Kidney (tissue), 14 donors: ENCODE measurements around the gene PIK3AP1. TPM values are rescaled to one million over a fixed set of nuclear protein-coding genes. Genes with fewer than 3 reads are reported as not detected.

ENCODE experiments used
- DNase-seq, 5 donors: peaks; one replicate each; pipeline ENCODE4 v3.0.0-alpha.2; 2013 to 2020
- FAIRE-seq: peaks from 2 replicates; lab custom pipeline; 2012; peaks lifted over from hg19 to GRCh38; lab: Jason Lieb, UNC
- H3K27ac ChIP-seq, 2 donors: one replicate each; pipeline ENCODE4 v1.7.0; 2013; ENCODE audit warnings: low read depth in 2 of 2, low read length in 2 of 2, inconsistent platforms in 1 of 2
- H3K27me3 ChIP-seq: one replicate; pipeline ENCODE4 v1.7.1; 2013; ENCODE audit warnings: low read length, inconsistent platforms; ENCODE audit not compliant: control insufficient read depth, insufficient read depth
- H3K36me3 ChIP-seq, 3 donors: one replicate each; pipeline versions ENCODE4 v1.7.0 to v1.7.1; 2013; ENCODE audit warnings: low read length in 3 of 3, control low read depth in 1 of 3, inconsistent platforms in 1 of 3; ENCODE audit not compliant: insufficient read depth in 3 of 3, control insufficient read depth in 2 of 3
- H3K4me1 ChIP-seq, 3 donors: one replicate each; pipeline versions ENCODE4 v1.7.0 to v1.7.1; 2013; ENCODE audit warnings: low read length in 3 of 3, inconsistent platforms in 1 of 3, low read depth in 1 of 3; ENCODE audit not compliant: control insufficient read depth in 2 of 3, insufficient read depth in 2 of 3
- H3K4me3 ChIP-seq, 3 donors: one replicate each; pipeline versions ENCODE4 v1.7.0 to v1.8.1; 2013; ENCODE audit warnings: low read length in 3 of 3, control low read depth in 1 of 3, inconsistent platforms in 1 of 3
- H3K9ac ChIP-seq, 3 donors: one replicate each; pipeline versions ENCODE4 v1.7.0 to v1.7.1; 2013; ENCODE audit warnings: low read length in 3 of 3, control low read depth in 1 of 3, inconsistent platforms in 1 of 3
- H3K9me3 ChIP-seq, 3 donors: one replicate each; pipeline versions ENCODE4 v1.7.0 to v1.7.1; 2013; ENCODE audit warnings: low read length in 3 of 3, control low read depth in 1 of 3, inconsistent platforms in 1 of 3; ENCODE audit not compliant: control insufficient read depth in 2 of 3, insufficient read depth in 1 of 3
- intact Hi-C: fragments of 100-400 bp; cut with DNase I; formaldehyde crosslinking; loops from one replicate; pipeline ENCODE4 v1.11.1; 2022
- polyA plus RNA-seq: library from polyadenylated mRNA; stranded (reverse); fragments of 350-450 nt; fragmentation: Illumina TruSeq; extraction: RNeasy Lipid Tissue Mini Kit (QIAGEN cat#74804); gene quantifications from one replicate; pipeline ENCODE4 v1.2.3, GENCODE V29; 2014; ENCODE audit warnings: low read depth, low replicate concordance; ENCODE audit not compliant: insufficient read depth
- total RNA-seq: library from RNA; stranded (reverse); fragmentation: NEBNext Ultra II Directional; extraction: Animal tissue kit (Norgen Biotek cat#: 25700); gene quantifications from one replicate; pipeline ENCODE4 v1.2.1, GENCODE V29; 2021
- TF ChIP-seq, protein P1 (sequence below): IDR thresholded peaks from 3 replicates; pipeline ENCODE4 v1.5.1; 2012; ENCODE audit warnings: mild to moderate bottlenecking, moderate library complexity, borderline replicate concordance; ENCODE audit not compliant: insufficient read depth; ENCODE audit errors: extremely low read depth
- donor health status: control.
- donor health status: control.
- donor health status: control.
- donor health status: control.
- donor health status: control.
- donor health status: DM: yes; HTN: yes; CAD: no.
- donor health status: Normal renal cell carcinoma (clear cell type).

The PIK3AP1 gene
- total and polyA plus RNA-seq, 2 donors from 2014 or later, result 6.5 to 28.4 TPM

GRCh38 chr10:96625173-96625572 lies 95.1 kb downstream of the PIK3AP1 start:
- no peaks in the 10 kb centered on the region for H3K36me3 ChIP-seq
- no peaks in the 10 kb centered on the region for H3K9me3 ChIP-seq
- no peaks in the 10 kb centered on the region for H3K27me3 ChIP-seq
- FAIRE-seq (no peak), DNase-seq (no peak)
- H3K4me3 ChIP-seq, result no peak overlapping the region
- H3K4me1 ChIP-seq, result no peaks in the 10 kb centered on the region
- TF ChIP-seq, protein P1, sequence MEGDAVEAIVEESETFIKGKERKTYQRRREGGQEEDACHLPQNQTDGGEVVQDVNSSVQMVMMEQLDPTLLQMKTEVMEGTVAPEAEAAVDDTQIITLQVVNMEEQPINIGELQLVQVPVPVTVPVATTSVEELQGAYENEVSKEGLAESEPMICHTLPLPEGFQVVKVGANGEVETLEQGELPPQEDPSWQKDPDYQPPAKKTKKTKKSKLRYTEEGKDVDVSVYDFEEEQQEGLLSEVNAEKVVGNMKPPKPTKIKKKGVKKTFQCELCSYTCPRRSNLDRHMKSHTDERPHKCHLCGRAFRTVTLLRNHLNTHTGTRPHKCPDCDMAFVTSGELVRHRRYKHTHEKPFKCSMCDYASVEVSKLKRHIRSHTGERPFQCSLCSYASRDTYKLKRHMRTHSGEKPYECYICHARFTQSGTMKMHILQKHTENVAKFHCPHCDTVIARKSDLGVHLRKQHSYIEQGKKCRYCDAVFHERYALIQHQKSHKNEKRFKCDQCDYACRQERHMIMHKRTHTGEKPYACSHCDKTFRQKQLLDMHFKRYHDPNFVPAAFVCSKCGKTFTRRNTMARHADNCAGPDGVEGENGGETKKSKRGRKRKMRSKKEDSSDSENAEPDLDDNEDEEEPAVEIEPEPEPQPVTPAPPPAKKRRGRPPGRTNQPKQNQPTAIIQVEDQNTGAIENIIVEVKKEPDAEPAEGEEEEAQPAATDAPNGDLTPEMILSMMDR, result no peak
- H3K9ac ChIP-seq, result no peak overlapping the region
- no peak overlapping the region for H3K27ac ChIP-seq
- intact Hi-C loops, result no loop called here

DNA sequence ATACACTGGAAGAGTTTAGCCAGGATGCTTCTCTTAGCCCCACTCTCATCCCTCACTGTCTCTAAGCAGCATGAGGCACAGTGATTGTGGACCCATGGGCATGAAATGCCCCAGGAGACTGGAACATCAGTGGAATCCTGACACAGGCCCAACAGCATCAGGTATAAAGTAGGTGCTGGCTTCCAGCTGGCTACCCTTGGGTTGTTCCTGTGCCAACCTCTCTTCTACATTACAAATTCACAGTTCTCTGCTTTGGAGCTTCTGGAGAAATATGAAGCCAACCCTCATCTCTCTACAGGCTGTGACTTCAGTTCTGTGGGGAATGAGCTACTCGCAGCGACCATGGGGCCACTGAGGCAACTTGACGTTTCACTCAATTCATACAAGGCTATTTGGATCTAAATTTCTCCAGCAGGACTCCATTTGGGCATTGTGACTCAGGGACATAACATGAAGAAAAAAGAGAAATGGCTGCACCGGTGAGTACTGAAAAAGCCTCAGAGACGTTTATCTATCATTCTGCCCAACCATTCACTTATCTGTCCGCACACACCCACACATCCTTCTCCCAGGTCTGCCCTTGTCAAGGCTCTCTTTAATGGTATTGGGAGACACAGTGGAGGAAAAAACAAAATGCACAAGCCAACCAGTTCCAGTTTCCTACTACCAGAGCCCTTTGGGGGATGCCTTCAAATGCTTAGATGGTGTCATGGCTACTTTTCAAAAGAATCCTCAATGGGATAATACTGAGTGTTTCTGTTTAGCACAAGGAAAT lies 98.1 kb downstream of the PIK3AP1 start:
- DNase-seq, result no peak
- no peak overlapping the region for H3K27ac ChIP-seq
- H3K4me3 ChIP-seq, result no peak overlapping the region
- no peaks in the 10 kb centered on the region for H3K27me3 ChIP-seq
- no peak overlapping the region for H3K9ac ChIP-seq
- no peaks in the 10 kb centered on the region for H3K36me3 ChIP-seq
- H3K9me3 ChIP-seq, result no peaks in the 10 kb centered on the region
- H3K4me1 ChIP-seq, result peaks cover 0 to 11% (median 10%) of the 10 kb centered on the region in 3 donors
- intact Hi-C loops, result no loop called here
- TF ChIP-seq, protein P1, result no peak
- FAIRE-seq, result no peak

- TF ChIP-seq, protein P1, result no peak
- H3K36me3 ChIP-seq, result no peaks in the 10 kb centered on the region
- intact Hi-C loops, result no loop called here
- DNase-seq (no peak), FAIRE-seq (no peak)
- no peaks in the 10 kb centered on the region for H3K27me3 ChIP-seq
- no peak overlapping the region for H3K4me3 ChIP-seq
- no peak overlapping the region for H3K27ac ChIP-seq
- peaks cover 0 to 11% (median 10%) of the 10 kb centered on the region in 3 donors for H3K4me1 ChIP-seq
- no peaks in the 10 kb centered on the region for H3K9me3 ChIP-seq
- H3K9ac ChIP-seq, result no peak overlapping the region
These were observed 100.2 kb downstream of the PIK3AP1 start for GRCh38 chr10:96619796-96620773.
